Measurements from ENCODE around the gene MYO1B. TPM values are rescaled to one million over a fixed set of nuclear protein-coding genes. Genes with fewer than 3 reads are reported as not detected.
"Not testable (repeated sequence)": the region's sequence is repeated elsewhere in the genome, so short reads cannot be mapped to it uniquely, and the experiment has no call there.

The MYO1B gene
- total RNA-seq, 1 experiment from 2014 or later: 37.8 TPM

DNA sequence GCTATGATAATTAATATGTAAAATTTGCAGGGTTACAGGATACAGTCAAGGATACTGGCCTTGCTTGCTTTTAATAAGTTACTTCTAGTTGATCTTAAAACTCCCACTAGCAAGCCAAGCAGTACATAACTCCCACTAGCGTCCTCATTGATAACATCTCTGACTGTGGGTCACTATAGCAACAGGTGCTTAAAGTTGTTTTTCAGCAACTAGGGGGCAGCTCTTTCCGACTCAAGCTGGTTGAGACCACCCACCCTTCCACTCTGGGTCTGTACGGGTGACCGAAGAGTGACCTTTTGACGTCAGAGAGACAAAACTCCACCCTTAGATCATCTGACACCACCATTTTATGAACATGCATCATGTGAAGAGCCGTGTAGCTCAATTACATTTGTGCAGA lies 208.6 kb downstream of the MYO1B start:
- H3K4me3 ChIP-seq (ENCODE audit: low read depth, low read length, poor library complexity, severe bottlenecking): no peak overlapping the region
- POLR2A ChIA-PET (ENCODE audit: low non-redundant PET): no interaction called here
- H3K9me3 ChIP-seq (ENCODE audit: low read depth, low read length, poor library complexity, severe bottlenecking): no peaks in the 10 kb centered on the region
- TF ChIP-seq EZH2 (IDR thresholded peaks at IDR 0.05; ENCODE audit: borderline replicate concordance, low read depth, low read length, poor library complexity, severe bottlenecking): no peak
- TF ChIP-seq, protein P1, sequence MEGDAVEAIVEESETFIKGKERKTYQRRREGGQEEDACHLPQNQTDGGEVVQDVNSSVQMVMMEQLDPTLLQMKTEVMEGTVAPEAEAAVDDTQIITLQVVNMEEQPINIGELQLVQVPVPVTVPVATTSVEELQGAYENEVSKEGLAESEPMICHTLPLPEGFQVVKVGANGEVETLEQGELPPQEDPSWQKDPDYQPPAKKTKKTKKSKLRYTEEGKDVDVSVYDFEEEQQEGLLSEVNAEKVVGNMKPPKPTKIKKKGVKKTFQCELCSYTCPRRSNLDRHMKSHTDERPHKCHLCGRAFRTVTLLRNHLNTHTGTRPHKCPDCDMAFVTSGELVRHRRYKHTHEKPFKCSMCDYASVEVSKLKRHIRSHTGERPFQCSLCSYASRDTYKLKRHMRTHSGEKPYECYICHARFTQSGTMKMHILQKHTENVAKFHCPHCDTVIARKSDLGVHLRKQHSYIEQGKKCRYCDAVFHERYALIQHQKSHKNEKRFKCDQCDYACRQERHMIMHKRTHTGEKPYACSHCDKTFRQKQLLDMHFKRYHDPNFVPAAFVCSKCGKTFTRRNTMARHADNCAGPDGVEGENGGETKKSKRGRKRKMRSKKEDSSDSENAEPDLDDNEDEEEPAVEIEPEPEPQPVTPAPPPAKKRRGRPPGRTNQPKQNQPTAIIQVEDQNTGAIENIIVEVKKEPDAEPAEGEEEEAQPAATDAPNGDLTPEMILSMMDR (conservative IDR thresholded peaks at IDR 0.05; ENCODE audit: low read depth, low read length): no peak
- intact Hi-C loops (cut with micrococcal nuclease; ENCODE audit: unreplicated experiment): no loop called here
- no TSS peak for BruUV-seq (replicated peaks)
- no peaks in the 10 kb centered on the region for H3K27me3 ChIP-seq (replicated peaks; ENCODE audit: insufficient read depth, low read depth, low read length, poor library complexity)
- H3K4me1 ChIP-seq (ENCODE audit: insufficient read depth, low read length, poor library complexity, severe bottlenecking): no peaks in the 10 kb centered on the region
- DNase-seq (ENCODE audit: low spot score): no peak
- CTCF ChIA-PET: no interaction called here
- H3K27ac ChIP-seq (ENCODE audit: low read depth, low read length, poor library complexity, severe bottlenecking): no peak overlapping the region
- no peaks in the 10 kb centered on the region for H3K36me3 ChIP-seq (ENCODE audit: insufficient read depth, low read length, poor library complexity, severe bottlenecking)

DNA sequence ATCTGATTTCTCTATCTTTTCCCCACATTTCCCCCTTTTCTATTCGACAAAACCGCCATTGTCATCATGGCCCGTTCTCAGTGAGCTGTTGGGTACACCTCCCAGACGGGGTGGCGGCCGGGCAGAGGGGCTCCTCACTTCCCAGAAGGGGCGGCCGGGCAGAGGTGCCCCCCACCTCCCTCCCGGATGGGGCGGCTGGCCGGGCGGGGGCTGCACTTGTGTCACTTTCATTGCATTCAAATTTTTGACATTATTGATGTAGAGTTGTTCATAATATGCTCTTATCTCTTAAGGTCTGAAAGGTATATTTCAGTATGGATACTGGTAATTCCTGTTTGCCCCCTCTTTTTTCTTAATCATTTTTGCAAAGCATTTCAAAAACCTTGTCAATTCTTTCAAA lies 211.3 kb downstream of the MYO1B start:
- H3K27me3 ChIP-seq (replicated peaks; ENCODE audit: insufficient read depth, low read depth, low read length, poor library complexity); H3K4me1 ChIP-seq (ENCODE audit: insufficient read depth, low read length, poor library complexity, severe bottlenecking); H3K27ac ChIP-seq (ENCODE audit: low read depth, low read length, poor library complexity, severe bottlenecking); H3K4me3 ChIP-seq (ENCODE audit: low read depth, low read length, poor library complexity, severe bottlenecking); POLR2A ChIA-PET (ENCODE audit: low non-redundant PET); CTCF ChIA-PET; intact Hi-C loops (cut with micrococcal nuclease; ENCODE audit: unreplicated experiment); DNase-seq (ENCODE audit: low spot score); H3K9me3 ChIP-seq (ENCODE audit: low read depth, low read length, poor library complexity, severe bottlenecking); BruUV-seq (replicated peaks); H3K36me3 ChIP-seq (ENCODE audit: insufficient read depth, low read length, poor library complexity, severe bottlenecking): not testable (repeated sequence)

DNA sequence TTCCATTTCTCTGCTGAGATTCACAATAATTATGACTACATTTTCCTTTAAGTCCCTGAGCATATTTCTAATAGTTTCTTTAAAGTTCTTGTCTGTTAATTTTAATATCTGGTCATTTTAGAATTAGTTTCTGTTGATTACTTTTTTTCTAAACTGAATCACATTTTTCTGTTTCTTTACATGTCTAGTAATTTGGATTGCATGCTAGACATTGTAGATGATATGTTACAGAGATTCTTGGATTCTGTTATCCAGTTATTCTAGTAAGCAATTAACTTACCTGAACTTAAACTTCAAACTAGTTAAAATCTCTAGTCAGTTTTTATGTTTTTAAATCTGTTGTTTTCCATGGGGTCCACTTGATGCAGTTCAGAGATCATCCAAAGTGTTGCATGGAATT lies 214.0 kb downstream of the MYO1B start:
- intact Hi-C loops (cut with micrococcal nuclease; ENCODE audit: unreplicated experiment): no loop called here
- Histone ChIP-seq H3K36me3 (ENCODE audit: insufficient read depth, low read length, poor library complexity, severe bottlenecking) (no peaks in the 10 kb centered on the region), H3K27me3 (replicated peaks; ENCODE audit: insufficient read depth, low read depth, low read length, poor library complexity) (no peaks in the 10 kb centered on the region), H3K9me3 (ENCODE audit: low read depth, low read length, poor library complexity, severe bottlenecking) (no peaks in the 10 kb centered on the region), H3K4me1 (ENCODE audit: insufficient read depth, low read length, poor library complexity, severe bottlenecking) (no peaks in the 10 kb centered on the region), H3K4me3 (ENCODE audit: low read depth, low read length, poor library complexity, severe bottlenecking) (no peak overlapping the region), H3K27ac (ENCODE audit: low read depth, low read length, poor library complexity, severe bottlenecking) (no peak overlapping the region)
- BruUV-seq (replicated peaks): no TSS peak
- CTCF ChIA-PET: no interaction called here
- DNase-seq (ENCODE audit: low spot score): no peak
- POLR2A ChIA-PET (ENCODE audit: low non-redundant PET): no interaction called here
- TF ChIP-seq EZH2 (IDR thresholded peaks at IDR 0.05; ENCODE audit: borderline replicate concordance, low read depth, low read length, poor library complexity, severe bottlenecking): no peak
- TF ChIP-seq, protein P1 (conservative IDR thresholded peaks at IDR 0.05; ENCODE audit: low read depth, low read length): no peak

DNA sequence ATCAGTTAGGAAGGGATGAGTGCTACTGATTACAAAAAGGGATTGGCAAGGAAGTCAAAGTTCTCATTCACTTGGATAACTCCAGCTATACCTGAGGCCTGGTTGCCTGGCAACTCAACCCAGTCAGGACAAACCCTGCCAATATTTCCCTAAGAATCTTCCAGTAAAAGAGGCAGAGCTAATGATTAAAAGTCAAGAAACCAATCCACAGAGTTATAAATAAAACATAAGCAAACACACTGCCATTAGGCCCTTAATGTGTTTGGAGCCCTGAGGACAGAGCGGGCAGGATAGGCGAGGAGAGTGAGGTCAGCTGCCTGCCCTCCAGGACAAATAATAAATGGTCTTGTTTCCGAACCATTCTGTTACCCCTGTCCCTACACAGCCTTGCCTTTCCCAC lies 217.2 kb downstream of the MYO1B start:
- DNase-seq (ENCODE audit: low spot score): no peak
- Histone ChIP-seq H3K27me3 (replicated peaks; ENCODE audit: insufficient read depth, low read depth, low read length, poor library complexity) (no peaks in the 10 kb centered on the region), H3K4me3 (ENCODE audit: low read depth, low read length, poor library complexity, severe bottlenecking) (no peak overlapping the region), H3K9me3 (ENCODE audit: low read depth, low read length, poor library complexity, severe bottlenecking) (no peaks in the 10 kb centered on the region), H3K36me3 (ENCODE audit: insufficient read depth, low read length, poor library complexity, severe bottlenecking) (no peaks in the 10 kb centered on the region), H3K4me1 (ENCODE audit: insufficient read depth, low read length, poor library complexity, severe bottlenecking) (no peaks in the 10 kb centered on the region), H3K27ac (ENCODE audit: low read depth, low read length, poor library complexity, severe bottlenecking) (no peak overlapping the region)
- ChIA-PET POLR2A (ENCODE audit: low non-redundant PET) (no interaction called here), CTCF (no interaction called here)
- BruUV-seq (replicated peaks): no TSS peak
- intact Hi-C loops (cut with micrococcal nuclease; ENCODE audit: unreplicated experiment): no loop called here
- TF ChIP-seq EZH2 (IDR thresholded peaks at IDR 0.05; ENCODE audit: borderline replicate concordance, low read depth, low read length, poor library complexity, severe bottlenecking): no peak
- TF ChIP-seq, protein P1 (conservative IDR thresholded peaks at IDR 0.05; ENCODE audit: low read depth, low read length): no peak

All from A673 (cell line).